OCI-M2 (cell line): ENCODE results near the gene PTPRG.

Experiments used
- DNase-seq: peaks from one replicate; lab custom pipeline; 2025; ENCODE audit not compliant: unreplicated experiment; lab: John Stamatoyannopoulos, UW

Gene PTPRG

GRCh38 chr3:61616586-61616985 is 55.2 kb downstream of the PTPRG start:
- no peak for DNase-seq

- DNase-seq: no peak
Observed at GRCh38 chr3:61617041-61617440, 55.7 kb downstream of the PTPRG start.

GRCh38 chr3:61617651-61618050 is 56.3 kb downstream of the PTPRG start:
- DNase-seq: no peak

GRCh38 chr3:61618231-61618630 is 56.9 kb downstream of the PTPRG start:
- DNase-seq: no peak

GRCh38 chr3:61618871-61619270 is 57.5 kb downstream of the PTPRG start:
- DNase-seq: no peak

- no peak for DNase-seq
Observed at GRCh38 chr3:61620073-61620472, 58.7 kb downstream of the PTPRG start.

GRCh38 chr3:61624300-61624699 is 62.9 kb downstream of the PTPRG start:
- DNase-seq: no peak

GRCh38 chr3:61625429-61625828 is 64.1 kb downstream of the PTPRG start:
- DNase-seq: no peak

GRCh38 chr3:61626484-61626883 is 65.1 kb downstream of the PTPRG start:
- DNase-seq: no peak

GRCh38 chr3:61627768-61628185 is 66.4 kb downstream of the PTPRG start:
- DNase-seq: no peak

- DNase-seq: no peak
Observed at GRCh38 chr3:61628636-61629035, 67.3 kb downstream of the PTPRG start.

GRCh38 chr3:61629442-61629841 is 68.1 kb downstream of the PTPRG start:
- DNase-seq: no peak

GRCh38 chr3:61631108-61631769 is 69.9 kb downstream of the PTPRG start:
- DNase-seq: no peak

- DNase-seq: no peak
Observed at GRCh38 chr3:61632568-61633175, 71.3 kb downstream of the PTPRG start.

- no peak for DNase-seq
Observed at GRCh38 chr3:61634678-61635077, 73.3 kb downstream of the PTPRG start.

GRCh38 chr3:61637088-61638051 is 76.0 kb downstream of the PTPRG start:
- DNase-seq: no peak

GRCh38 chr3:61638741-61639140 is 77.4 kb downstream of the PTPRG start:
- DNase-seq: no peak

GRCh38 chr3:61639991-61640390 is 78.6 kb downstream of the PTPRG start:
- no peak for DNase-seq

GRCh38 chr3:61645148-61645547 is 83.8 kb downstream of the PTPRG start:
- DNase-seq: no peak

- no peak for DNase-seq
Observed at GRCh38 chr3:61646360-61646759, 85.0 kb downstream of the PTPRG start.

GRCh38 chr3:61646851-61647525 is 85.6 kb downstream of the PTPRG start:
- no peak for DNase-seq
